GM18519 (cell line): ENCODE data around the gene TTLL4.

Experiments
- ATAC-seq: cut with Tn5 transposase; IDR thresholded peaks from one replicate; pipeline ENCODE4 v1.9.1; 2021; ENCODE audit warnings: mild to moderate bottlenecking, moderate library complexity; ENCODE audit not compliant: unreplicated experiment, low FRiP score

TTLL4 gene

DNA sequence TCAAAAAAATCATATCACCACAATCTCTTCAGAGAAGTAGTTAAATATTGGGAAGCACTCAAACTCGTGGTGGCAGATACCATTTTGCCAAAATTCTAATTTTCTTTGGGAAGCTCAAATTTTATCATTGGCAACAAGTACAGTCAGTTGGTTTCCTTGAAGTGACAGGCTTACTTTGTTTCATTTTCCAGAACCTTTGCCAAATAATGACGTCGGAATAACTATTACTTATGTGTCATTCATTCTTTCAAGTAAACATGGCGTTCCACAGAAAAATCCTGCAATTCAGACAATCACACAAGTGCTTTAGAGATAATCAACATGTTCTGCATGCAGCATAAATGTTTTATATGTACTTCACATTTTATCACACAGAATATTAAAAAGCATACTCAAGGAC, 5.4 kb downstream of the TTLL4 start:
- no peak for ATAC-seq

DNA sequence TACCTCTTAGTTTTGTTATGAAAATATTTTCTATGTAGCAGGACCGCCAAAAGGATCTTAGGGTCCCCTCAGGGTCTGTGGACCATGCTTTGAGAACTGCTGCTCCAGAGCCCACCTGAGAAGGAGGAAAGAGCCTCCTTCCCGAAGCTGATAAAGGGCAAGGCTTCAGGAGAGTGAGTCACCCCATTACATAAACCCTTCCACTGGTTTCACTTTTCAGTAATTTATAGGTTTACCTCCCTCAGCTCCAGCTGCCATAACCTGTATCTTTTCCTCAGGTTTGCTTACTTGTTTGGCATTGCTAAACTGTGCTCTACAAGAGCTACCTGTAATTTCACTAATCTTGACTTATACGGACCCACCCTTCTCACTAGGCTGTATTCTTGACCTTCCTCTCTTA, 6.6 kb downstream of the TTLL4 start:
- ATAC-seq = no peak

DNA sequence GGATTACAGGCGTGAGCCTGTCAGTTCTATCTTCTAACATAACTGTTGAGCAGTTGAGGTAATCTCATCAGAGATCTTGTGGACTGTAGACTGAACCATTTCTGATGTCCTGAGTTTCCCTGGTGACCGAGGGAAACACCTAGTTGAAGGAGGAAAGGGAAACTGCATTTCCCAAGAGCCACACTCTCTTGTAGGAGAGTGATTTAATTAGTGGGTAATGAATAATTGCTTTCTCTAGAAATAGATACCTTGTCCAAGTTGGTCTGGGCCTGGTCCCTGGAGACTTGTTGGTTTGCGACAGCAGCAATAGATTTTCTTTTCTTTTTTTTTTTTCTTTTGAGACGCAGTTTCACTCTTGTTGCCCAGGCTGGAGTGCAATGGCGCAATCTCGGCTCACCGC, 7.4 kb downstream of the TTLL4 start:
- ATAC-seq = no peak

DNA sequence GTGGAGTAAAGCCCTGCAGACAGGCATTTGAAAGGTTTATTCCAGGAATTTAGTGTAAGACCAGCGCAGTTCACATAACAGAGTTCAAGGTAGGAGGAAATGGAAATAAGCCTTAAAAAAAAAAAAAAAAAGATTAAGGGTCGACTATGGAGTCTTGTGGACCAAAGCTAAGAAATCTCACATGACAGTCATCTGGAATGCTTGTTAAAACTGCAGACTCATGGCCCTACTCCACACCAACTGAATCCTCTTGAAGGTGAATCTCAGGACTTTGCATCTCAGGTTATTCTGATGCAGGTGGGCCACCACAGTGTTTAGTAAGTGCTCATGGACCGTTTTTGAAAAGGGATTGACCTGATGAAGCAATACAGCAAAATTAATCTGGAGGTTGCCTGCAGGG, 8.8 kb downstream of the TTLL4 start:
- ATAC-seq = no peak

DNA sequence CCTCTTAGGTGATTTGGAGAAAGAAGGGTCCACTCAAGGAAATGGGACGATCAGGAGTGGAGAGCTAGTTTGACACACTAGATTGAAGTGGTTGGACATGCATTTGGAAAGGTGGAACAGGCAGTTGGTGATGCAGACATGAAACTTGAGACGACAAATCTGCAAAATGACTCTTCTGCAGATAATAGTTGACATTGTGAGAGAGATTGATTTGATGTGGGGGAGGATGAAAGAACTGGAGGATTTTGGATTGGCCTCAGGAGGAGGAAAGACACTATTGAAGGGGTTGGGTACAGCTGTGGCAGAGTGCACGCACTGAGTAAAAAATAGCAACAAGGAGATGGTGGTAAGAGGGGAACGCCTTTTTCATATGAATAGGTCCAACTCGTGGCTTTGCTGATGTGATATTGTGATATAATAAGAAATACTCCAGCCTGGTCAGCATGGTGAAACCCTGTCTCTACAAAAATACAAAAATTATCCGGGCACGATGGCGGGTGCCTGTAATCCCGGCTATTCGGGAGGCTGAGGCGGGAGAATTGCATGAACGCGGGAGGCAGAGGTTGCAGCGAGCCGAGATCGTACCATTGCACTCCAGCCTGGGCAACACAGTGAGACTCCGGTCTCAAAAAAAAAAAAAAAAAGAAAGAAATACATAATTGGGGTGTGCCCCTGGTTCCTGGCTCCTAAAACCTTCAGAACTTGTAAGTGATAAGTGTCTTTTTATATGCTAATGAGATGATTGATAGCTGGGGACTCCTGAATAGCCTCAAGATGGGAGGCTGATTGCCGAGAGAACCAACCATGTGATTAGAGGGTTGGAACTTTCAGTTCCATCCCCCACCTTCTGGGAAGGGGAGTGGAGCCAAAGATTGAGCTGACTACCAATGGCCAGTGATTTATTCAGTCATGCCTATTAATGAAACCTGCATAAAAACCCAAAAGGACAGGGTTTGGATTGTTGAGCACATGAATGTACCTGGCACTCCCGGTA, 9.7 kb downstream of the TTLL4 start:
- no peak for ATAC-seq

DNA sequence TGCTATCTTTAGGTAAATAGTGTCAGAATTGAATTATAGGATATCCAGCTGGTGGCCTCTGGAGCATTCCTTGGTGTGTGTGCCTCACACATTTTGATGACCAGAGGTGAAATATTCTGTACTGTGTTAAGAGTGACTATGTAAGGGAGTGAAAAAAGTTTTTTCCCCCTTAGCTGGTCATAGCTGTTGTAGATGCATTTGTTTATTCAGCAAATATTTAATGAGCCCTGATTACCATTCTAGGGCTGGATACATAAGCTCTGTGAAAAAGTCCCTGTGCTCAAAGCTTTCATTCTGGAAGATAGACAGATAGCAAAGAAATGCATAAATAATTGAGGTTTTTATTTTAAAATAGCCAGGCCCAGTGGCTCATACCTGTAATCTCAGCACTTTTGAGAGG, 10.9 kb downstream of the TTLL4 start:
- no peak for ATAC-seq

DNA sequence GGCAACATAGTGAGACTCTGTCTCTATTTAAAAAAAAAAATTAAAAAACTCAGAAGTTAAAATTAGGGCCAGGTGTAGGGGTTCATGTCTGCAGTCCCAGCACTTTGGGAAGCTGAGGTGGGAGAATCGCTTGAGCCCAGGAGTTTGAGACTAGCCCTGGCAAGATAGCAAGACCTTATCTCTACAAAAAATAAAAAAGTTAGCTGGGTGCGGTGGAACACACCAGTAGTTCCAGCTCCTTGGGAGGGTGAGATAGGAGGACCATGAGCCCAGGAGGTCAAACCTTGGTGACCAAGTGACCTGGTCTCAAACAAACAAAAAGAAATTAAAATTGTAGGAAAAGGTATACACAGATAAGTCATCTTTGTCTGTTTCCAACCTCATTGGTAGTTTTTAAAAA, 11.3 kb downstream of the TTLL4 start:
- no peak for ATAC-seq

DNA sequence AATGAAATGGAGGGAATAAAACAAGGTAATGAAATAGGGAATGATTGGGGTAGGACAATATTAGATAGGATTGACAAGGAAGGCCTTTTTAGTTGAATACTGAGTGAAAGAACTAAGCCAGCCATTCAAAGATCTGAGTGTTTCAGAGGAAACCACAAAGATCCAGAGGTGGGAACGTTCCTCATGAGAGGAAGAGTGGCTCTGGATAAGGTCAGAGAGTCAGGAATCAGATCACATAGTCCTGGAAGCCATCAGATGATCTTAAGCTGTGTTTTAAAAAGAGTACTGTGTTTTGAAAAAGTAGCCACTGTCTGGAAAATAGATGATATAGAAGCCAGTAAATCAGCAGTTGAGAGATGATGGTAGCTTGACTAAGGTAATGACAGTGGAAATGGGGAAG, 11.8 kb downstream of the TTLL4 start:
- ATAC-seq = no peak

DNA sequence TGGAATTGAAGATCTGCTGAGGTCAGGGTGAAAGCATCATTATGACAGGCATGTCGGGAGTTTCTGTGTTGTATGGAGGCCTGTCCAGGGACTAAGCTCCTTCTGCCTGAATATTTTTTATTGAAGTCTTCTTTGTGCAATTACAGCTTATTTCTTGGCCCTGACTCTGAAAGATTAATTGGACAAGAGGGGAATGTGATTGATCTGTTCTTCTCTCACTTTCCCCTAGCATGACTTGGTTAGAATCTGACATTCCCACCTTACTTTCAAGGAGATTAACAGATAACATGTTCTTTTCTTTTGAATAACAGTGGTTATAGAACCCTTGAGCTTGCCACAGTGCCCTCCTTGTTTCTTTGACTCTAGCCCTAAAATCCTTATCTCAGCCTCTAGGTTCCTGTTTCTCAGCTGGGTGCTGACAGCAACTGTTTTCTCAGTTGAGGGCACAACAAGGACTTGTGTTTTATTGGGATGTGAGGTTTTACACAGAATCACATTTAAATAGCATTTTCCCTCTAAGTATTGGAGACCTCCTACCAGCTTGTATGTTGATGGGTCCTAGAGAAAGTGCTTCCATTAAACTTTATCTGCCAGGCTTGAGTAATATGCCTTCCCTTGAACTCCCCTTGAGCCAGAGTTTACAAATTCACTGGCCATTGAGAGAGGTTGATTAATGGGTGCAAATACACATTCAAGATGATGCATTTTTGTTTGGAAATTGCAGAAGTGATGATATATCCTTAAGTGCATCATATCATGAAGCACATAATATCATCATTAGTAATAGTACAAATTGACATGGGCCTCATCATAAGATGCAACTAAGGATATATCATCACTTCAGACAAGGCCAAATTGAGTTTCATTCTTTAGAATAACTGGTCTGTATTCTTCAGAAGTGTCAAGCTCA, 12.5 kb downstream of the TTLL4 start:
- ATAC-seq = no peak

DNA sequence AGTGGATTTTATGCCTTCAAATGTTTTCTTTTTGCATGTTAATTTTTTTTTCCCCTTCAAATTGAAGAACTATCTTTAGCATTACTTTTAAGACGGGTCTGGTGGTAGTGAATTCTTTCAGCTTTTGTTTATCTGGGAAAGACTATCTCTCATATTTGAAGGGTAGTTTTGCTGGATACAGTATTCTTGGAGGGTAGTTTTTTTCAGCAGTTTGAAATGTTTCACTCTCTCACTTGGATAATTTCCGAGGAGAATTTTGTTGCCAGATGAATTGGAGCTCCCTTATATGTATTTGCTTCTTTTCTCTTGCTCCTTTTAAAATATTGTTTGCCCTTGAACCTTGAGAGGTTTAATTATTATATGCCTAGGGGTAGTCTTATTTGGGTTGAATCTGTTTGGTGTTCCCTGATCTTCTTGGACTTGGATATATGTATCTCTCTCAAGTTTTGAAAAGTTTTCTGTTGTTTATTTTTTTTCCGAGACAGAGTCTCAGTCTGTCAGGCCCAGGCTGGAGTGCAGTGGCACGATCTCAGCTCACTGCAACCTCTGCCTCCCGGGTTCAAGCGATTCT, 15.5 kb downstream of the TTLL4 start:
- no peak for ATAC-seq

DNA sequence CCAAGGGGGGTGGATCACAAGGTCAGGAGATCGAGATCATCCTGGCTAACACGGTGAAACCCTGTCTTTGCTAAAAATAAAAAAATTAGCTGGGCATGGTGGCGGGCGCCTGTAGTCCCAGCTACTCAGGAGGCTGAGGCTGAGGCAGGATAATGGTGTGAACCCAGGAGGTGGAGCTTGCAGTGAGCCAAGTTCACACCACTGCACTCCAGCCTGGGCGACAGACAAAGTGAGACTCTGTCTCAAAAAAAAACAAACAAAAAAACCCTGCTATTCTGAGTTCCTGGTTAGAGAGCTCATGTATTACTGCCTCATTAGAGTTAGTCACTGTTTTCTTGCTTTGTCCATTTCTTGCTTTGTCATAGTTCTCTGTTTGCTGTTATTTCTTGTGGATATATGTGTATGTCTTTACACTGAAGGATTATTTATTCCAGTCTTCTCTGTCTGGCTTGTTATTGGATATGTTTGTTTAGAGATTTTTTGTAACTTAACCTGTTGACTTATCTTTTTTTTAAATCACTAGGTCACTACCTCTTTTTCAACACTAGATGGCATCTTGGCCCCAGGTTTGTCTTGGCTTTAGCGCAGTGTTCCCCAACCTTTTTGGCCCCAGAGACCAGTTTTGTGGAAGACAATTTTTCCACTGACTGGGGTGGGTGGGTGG, 17.0 kb downstream of the TTLL4 start:
- no peak for ATAC-seq

DNA sequence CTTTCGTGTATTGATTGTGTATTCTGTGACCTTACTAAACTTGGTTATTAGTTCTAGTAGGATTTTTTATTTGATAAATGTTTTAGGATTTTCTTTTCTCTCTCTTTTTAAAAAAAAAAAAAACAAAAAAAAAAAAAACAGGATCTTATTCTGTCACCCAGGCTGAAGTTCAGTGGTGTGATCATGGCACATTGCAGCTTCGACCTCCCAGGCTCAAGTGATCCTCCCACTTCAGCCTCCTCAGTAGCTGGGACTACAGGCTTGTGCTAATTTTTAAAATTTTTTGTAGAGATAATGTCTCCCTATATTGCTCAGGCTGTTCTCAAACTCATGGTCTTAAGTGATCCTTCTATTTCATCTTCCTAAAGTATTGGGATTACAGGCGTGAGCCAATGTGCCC, 19.0 kb downstream of the TTLL4 start:
- ATAC-seq = no peak

DNA sequence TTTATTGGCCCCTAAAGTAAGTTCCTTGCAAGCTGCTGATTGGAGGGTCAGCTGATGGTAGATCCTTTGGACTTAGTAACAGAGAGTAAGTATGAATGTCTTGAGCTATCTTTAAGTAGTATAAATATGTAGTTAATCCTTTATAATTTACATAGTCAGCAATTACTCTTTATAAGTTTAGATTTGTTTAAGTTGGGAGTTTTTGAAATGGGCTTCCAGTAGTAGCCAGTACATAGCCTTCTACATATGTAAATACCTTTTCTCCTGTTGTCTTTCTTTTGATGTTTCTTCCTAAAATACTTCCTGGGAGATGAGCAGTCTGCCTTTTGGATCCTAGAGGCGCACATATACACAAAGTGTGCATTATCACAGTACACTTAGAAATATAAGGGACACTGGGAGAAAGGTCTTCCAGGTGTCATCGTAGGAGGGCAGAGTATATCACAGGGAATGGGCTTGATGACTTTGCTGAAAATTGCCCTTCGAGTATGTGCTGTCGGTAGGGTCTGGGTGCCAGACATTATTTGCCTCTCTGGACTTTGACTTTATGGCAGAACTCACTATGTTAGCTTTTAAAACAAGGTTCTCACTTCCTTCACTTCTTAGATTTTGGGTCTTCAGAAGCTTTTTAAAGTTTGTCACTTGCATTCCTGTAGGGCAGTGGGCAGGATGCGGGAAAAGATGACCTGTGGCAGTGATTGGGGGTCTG, 21.6 kb downstream of the TTLL4 start:
- no peak for ATAC-seq

DNA sequence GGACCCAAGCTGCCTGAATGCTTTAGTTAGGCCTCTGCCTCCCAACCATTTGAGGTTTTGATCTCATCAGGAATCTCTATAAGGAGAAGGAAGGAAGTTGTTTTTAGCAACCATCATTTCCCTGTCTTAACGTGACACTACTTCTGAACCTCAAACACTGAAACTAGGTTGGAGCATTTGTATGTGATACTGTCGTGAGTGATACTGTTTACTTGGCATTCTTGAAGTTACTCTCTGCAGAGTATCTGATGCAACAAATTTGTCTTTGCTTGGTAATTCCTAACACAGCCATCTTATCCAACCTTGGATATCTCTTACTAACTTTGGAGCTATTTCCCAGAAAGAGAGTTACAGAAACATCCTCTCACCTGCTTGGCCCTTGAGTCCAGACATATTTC, 22.1 kb downstream of the TTLL4 start:
- ATAC-seq = no peak

DNA sequence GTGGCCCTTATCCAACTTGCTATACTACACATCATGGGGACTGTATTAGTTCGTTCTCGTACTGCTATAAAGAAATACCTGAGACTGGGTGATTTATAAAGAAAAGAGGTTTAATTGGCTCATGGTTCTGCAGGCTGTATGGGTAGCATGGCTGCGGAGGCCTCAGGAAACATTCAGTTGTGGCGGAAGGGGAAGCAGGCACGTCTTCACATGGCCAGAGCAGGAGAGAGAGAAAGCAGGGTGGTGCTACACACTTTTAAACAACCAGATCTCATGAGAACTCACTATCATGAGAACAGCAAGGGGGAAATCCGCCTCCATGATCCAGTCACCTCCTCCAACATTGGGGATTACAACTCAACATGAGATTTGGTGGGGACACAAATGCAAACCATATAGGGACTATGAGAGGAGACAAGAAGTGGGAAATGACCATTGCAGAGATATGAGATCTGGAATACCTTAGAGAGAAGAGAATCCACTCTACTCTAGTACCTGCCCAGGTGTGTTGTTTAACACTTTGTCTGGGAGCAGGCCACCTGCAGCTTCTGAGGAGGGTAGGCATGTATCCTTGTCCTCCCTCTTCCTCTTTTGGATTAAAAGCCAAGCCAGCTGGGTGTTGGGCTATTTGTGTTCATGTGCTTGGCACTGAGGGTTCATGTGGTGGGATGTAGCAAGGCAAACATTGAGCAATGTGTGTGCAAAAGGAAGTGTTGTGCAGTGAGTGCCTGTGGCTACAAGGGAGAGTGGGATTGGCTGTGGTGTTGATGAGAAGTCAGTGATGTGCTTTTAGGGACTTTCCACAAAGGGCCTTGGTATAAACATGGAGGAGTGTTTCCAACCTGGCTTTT, 22.8 kb downstream of the TTLL4 start:
- ATAC-seq = peak; percentile 42

DNA sequence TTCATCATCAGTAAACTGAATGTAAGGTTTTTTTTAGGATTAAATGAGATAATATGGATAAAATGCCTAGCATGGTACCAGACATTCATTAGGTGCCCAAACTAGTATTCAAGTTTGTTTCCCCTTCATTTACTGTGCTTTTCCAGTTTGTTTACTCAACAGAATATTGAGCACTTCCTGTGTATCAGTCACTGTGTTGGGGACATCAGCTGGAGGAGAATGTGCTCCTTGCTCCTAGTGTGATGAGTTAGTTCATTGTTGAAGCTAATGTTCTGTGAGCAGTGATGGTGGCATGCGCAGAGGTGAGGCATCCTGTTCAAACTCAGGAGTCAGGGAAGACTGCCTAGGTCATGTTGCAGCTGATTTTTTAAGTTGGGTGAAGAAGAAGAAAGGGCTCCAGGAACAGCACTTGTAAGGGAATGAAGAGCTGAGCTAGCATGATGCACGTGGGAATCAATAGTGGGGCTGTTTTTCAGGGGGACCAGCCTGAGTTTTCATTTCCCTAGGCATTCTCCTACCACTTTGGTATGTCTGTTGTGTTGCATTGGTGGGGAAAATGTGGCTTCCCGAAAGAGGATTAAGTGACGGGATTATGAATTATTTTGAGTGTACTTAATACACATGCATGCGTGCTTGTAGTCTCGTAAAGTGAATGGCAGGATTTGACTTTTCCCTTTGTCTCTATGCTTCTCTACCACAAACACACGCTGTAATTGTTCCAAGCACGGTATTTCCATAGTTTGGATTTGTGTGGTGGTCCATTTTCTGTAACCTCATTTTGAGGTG, 23.7 kb downstream of the TTLL4 start:
- no peak for ATAC-seq

DNA sequence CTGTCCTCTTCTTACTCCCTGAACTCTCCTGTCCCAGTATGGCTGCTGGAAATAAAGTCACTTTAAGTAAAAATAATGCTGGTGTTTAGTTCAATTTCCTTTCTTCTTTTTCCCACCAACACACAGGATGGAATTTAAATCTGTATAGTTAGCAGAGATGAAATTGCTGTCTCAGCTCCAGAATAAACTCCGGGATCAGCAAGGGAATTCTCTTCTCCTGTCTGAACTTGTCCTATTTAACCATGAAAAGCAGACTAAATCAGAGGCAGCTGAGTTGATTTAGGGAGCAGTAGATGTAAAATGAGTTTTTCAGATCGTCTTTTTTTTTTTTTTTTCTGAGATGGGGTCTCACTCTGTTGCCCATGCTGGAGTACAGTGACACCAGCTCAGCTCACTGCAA, 25.9 kb downstream of the TTLL4 start:
- no peak for ATAC-seq

DNA sequence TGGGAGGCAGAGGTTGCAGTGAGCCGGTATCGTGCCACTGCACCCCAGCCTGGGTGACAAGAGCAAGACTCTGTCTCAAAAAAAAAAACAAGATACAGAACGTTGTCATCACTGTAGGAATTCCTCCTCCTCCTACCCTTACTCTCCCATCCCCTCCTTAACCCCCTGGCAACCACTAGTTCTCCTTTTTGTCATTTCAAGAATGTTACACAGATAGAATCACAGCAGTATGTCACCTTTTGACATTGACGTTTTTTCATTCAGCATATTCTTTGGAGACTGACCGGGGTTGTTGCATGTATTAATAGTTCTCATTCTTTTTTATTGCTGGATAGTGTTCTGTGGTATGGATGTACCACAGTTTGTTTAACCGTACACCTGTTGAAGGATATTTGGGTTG, 32.4 kb downstream of the TTLL4 start:
- ATAC-seq = no peak
